ENCODE data around the gene PML. TPM values are rescaled to one million over a fixed set of nuclear protein-coding genes. Genes with fewer than 3 reads are reported as not detected.

The PML gene
- total and polyA plus RNA-seq, 2 of the 4 experiments (the other 2 are of a cell fraction): 8.8 to 22.6 TPM

DNA sequence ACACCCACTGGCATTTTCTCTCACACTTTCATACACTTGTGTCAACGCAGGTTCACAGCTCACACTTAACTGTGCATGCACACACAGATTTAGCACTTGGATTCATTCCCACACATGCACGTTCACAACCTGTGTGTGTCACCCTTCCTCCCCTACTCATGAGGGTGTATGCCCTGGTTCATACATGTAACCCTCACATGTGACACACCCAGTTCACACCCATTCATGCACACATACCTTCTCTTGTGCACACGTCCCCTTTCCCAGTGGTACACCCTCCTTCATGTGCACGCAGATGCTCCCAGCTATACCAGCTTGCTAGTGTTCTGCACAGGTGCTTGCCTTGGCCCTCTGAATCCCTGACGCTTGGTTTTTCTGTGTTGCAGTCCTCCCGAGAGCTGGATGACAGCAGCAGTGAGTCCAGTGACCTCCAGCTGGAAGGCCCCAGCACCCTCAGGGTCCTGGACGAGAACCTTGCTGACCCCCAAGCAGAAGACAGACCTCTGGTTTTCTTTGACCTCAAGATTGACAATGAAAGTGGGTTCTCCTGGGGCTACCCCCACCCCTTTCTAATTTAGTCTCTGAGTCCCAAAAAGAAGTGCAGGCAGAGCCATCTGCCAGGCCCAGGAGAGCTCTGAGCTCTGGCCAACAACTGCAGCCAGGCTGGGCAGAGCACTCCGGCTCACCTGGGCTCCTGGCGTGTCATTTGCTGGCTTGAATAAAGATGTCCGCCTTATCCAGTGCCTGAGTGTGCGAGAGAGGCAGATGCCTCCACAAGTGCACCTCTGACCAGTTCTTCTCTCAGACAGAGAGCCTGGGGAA is 48.3 kb downstream of the PML start (continued):
- no peak for TF ChIP-seq MAFK (IDR thresholded peaks at IDR 0.05; ENCODE audit: low read depth, low read length)

GRCh38 chr15:74043425-74044266 is 49.1 kb downstream of the PML start:
- 98% methylated on average over 5 of the region's 7 CpGs; no CpG with 5 or more reads in 1 of the 2 experiments for WGBS, 2 experiments (ENCODE audit: extremely low coverage in 2 of 2, insufficient read length in 1 of 2)
- H4K91ac ChIP-seq (ENCODE audit: insufficient read depth, low read depth, low read length): no peak overlapping the region; the same call in 1 of the 2 replicates
- BruUV-seq (replicated peaks): no TSS peak
- ATAC-seq (ENCODE audit: low read depth) (no peak), DNase-seq (no peak)
- intact Hi-C loops (cut with micrococcal nuclease) (no loop called here), in situ Hi-C loops (cut with MboI; ENCODE audit: low sequenced_read_pairs) (no loop called here), dilution Hi-C loops (cut with HindIII; ENCODE audit: low sequenced_read_pairs, unreplicated experiment) (no loop called here)
- H3K4me3 ChIP-seq (ENCODE audit: insufficient read depth, low read depth, low read length): no peak overlapping the region
- H3K9ac ChIP-seq (ENCODE audit: low read depth, low read length): no peak overlapping the region
- no peak overlapping the region for H3K56ac ChIP-seq (ENCODE audit: extremely low read depth, insufficient read depth, low read length)
- no peak overlapping the region for H2AK9ac ChIP-seq (replicated peaks; ENCODE audit: low read depth, low read length, poor library complexity)
- H4K8ac ChIP-seq (ENCODE audit: low read depth in 2 of 2, low read length in 2 of 2): no peak overlapping the region
- H3K27ac ChIP-seq (ENCODE audit: insufficient read depth, low read length): no peak overlapping the region
- no peak overlapping the region for H3K18ac ChIP-seq (ENCODE audit: low read depth, low read length)
- H3K9me3 ChIP-seq (ENCODE audit: control insufficient read depth, insufficient read depth, low read length): no peaks in the 10 kb centered on the region
- no peak overlapping the region for H3K14ac ChIP-seq (replicated peaks; ENCODE audit: low read depth, low read length)
- H4K5ac ChIP-seq (ENCODE audit: low read depth, low read length): no peak overlapping the region
- no peak overlapping the region for H3K4ac ChIP-seq (ENCODE audit: low read depth, low read length)
- H3K27me3 ChIP-seq (ENCODE audit: control insufficient read depth, insufficient read depth, low read length): no peaks in the 10 kb centered on the region
- H2BK120ac ChIP-seq (ENCODE audit: low read depth, low read length): no peak overlapping the region
- H3K79me1 ChIP-seq (ENCODE audit: low read depth in 1 of 2, low read length in 2 of 2): peaks cover 0 to 14% of the 10 kb centered on the region in 2 experiments; a peak in 2 of 4 replicates
- H2AFZ ChIP-seq (replicated peaks; ENCODE audit: low read length, poor library complexity): no peak overlapping the region
- no peak overlapping the region for H2BK15ac ChIP-seq (ENCODE audit: low read depth, low read length)
- no peak overlapping the region for H3K23ac ChIP-seq (ENCODE audit: low read depth, low read length)
- H3K4me1 ChIP-seq (ENCODE audit: control insufficient read depth, insufficient read depth, low read length): peaks cover 31% of the 10 kb centered on the region
- CTCF ChIA-PET: interaction anchor here (0.6 kb wide), 1 partner anchor 218 kb away, joined by 9 read pairs; no protein-coding TSS in a partner anchor
- peaks cover 33% of the 10 kb centered on the region for H3K9me1 ChIP-seq (ENCODE audit: insufficient read depth, low read length)
- no peak overlapping the region for H3K4me2 ChIP-seq (ENCODE audit: low read depth, low read length)
- TF ChIP-seq SMC3 (IDR thresholded peaks at IDR 0.05; ENCODE audit: low read depth, low read length): no peak
- no peak for TF ChIP-seq CTCF (conservative IDR thresholded peaks at IDR 0.05; ENCODE audit: low read depth, low read length)
- TF ChIP-seq CHD1 (IDR thresholded peaks at IDR 0.05; ENCODE audit: low read depth, low read length): no peak
- H2BK5ac ChIP-seq (ENCODE audit: low read depth, low read length, poor library complexity, severe bottlenecking): no peak overlapping the region
- no peak overlapping the region for H2AK5ac ChIP-seq (ENCODE audit: low read depth, low read length)
- H3K36me3 ChIP-seq (ENCODE audit: control insufficient read depth, insufficient read depth, low read length): peaks cover 1% of the 10 kb centered on the region; the same call in 1 of the 2 replicates
- H2BK20ac ChIP-seq (ENCODE audit: low read depth, low read length): no peak overlapping the region
- no peaks in the 10 kb centered on the region for H4K20me1 ChIP-seq (ENCODE audit: insufficient read depth, low read length)
- POLR2A ChIA-PET (ENCODE audit: unreplicated experiment): no interaction called here

Measured in IMR-90 (cell line).